ENCODE measurements around the gene COL25A1. TPM values are rescaled to one million over a fixed set of nuclear protein-coding genes. Genes with fewer than 3 reads are reported as not detected.

The COL25A1 gene
- total RNA-seq, 1 donor from 2014 or later, result 5.6 TPM

DNA sequence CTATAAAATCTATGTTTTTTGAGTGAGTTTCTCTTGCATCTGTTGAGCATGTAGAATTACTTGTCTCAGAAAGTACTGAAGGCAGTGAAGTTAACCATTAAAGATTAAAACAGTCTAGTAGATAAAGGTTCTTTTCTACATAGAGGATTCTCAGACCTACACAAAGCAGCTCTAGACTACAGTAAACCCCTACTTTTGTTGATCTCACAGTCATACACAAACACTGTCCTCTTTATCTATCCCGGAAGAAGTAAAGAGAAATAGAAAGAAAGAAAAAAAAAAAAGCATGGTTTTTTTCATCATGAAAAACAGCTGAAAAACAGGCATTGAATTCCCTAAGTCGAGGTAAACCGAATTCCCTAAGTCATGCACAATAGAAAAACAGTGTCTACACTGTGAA is 58.6 kb downstream of the COL25A1 start:
- Histone ChIP-seq H3K4me3 (no peak overlapping the region), H3K27me3 (no peaks in the 10 kb centered on the region), H3K4me1 (no peaks in the 10 kb centered on the region), H3K9me3 (no peaks in the 10 kb centered on the region), H3K27ac (no peak overlapping the region), H3K36me3 (no peaks in the 10 kb centered on the region)
- TF ChIP-seq, protein P1, sequence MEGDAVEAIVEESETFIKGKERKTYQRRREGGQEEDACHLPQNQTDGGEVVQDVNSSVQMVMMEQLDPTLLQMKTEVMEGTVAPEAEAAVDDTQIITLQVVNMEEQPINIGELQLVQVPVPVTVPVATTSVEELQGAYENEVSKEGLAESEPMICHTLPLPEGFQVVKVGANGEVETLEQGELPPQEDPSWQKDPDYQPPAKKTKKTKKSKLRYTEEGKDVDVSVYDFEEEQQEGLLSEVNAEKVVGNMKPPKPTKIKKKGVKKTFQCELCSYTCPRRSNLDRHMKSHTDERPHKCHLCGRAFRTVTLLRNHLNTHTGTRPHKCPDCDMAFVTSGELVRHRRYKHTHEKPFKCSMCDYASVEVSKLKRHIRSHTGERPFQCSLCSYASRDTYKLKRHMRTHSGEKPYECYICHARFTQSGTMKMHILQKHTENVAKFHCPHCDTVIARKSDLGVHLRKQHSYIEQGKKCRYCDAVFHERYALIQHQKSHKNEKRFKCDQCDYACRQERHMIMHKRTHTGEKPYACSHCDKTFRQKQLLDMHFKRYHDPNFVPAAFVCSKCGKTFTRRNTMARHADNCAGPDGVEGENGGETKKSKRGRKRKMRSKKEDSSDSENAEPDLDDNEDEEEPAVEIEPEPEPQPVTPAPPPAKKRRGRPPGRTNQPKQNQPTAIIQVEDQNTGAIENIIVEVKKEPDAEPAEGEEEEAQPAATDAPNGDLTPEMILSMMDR (IDR thresholded peaks at IDR 0.05), result no peak
- no peak for DNase-seq (ENCODE audit: low spot score in 2 of 2)
- intact Hi-C loops (cut with DNase I), result no loop called here

DNA sequence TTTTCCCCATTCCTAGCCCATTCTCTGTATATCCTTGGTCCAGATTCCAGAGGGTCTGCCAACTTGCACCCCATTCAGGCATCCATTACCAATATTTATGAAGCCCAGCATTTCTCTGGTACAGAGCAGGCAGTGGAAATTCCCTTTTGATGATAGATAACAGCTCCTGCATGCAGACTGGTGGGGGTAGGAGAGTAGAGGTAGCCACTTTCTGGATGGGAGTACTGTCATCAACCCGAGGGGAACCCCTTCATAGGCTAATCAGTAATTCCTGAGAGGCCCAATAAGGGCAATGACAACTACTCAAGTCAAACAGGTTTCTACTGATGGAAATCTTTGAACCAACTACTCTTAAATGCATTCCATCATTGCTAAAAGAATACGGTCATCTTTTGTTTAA is 63.7 kb downstream of the COL25A1 start:
- no peak for DNase-seq (ENCODE audit: low spot score in 2 of 2)
- no peaks in the 10 kb centered on the region for H3K27me3 ChIP-seq
- H3K4me1 ChIP-seq, result no peaks in the 10 kb centered on the region
- H3K4me3 ChIP-seq, result no peak overlapping the region
- intact Hi-C loops (cut with DNase I), result no loop called here
- TF ChIP-seq, protein P1 (IDR thresholded peaks at IDR 0.05), result no peak
- no peaks in the 10 kb centered on the region for H3K36me3 ChIP-seq
- no peaks in the 10 kb centered on the region for H3K9me3 ChIP-seq
- no peak overlapping the region for H3K27ac ChIP-seq

DNA sequence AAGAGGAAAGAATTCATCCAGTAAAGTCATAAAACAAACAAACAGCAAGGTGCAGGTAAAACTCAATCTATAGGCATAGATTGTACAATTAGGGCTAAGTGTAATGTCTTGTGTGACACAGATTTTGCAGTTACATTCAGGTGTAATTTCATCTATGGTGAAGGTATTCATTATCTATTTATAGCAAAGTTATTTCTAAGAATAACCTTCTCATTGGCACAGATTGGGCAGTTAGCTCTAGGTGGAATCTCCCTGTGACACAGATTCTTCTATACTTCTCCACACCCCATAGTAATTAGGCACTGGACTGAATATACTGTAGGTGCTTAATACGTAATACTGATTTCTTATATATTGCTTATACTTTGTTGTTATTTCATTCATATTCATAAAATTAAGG is 66.8 kb downstream of the COL25A1 start:
- intact Hi-C loops (cut with DNase I), result no loop called here
- H3K36me3 ChIP-seq, result no peaks in the 10 kb centered on the region
- H3K4me3 ChIP-seq, result no peak overlapping the region
- H3K27ac ChIP-seq, result no peak overlapping the region
- H3K9me3 ChIP-seq, result no peaks in the 10 kb centered on the region
- DNase-seq (ENCODE audit: low spot score in 2 of 2), result no peak
- TF ChIP-seq, protein P1 (IDR thresholded peaks at IDR 0.05), result no peak
- no peaks in the 10 kb centered on the region for H3K4me1 ChIP-seq
- H3K27me3 ChIP-seq, result no peaks in the 10 kb centered on the region

DNA sequence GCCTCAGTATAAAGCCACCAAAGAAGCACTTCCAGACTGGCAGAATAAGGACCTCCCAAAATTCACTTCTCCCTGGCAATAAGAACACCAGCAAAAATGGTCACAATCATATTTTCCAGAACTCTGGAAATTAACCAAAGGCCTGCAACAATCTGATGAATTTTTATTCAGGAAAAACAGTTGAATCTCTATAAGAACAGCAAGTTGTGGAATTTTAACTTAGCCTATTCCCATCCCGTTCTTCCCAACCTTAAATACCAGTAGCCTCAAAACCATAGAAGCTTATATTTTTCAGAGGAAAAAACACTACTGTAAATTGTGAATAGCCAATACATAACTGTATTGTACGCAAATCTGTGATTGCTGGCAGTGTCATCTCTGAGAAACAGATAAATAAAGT is 67.9 kb downstream of the COL25A1 start:
- no peaks in the 10 kb centered on the region for H3K36me3 ChIP-seq
- H3K9me3 ChIP-seq, result no peaks in the 10 kb centered on the region
- no peaks in the 10 kb centered on the region for H3K27me3 ChIP-seq
- no peak overlapping the region for H3K4me3 ChIP-seq
- no peak for DNase-seq (ENCODE audit: low spot score in 2 of 2)
- H3K27ac ChIP-seq, result no peak overlapping the region
- intact Hi-C loops (cut with DNase I), result no loop called here
- H3K4me1 ChIP-seq, result no peaks in the 10 kb centered on the region
- TF ChIP-seq, protein P1 (IDR thresholded peaks at IDR 0.05), result no peak

DNA sequence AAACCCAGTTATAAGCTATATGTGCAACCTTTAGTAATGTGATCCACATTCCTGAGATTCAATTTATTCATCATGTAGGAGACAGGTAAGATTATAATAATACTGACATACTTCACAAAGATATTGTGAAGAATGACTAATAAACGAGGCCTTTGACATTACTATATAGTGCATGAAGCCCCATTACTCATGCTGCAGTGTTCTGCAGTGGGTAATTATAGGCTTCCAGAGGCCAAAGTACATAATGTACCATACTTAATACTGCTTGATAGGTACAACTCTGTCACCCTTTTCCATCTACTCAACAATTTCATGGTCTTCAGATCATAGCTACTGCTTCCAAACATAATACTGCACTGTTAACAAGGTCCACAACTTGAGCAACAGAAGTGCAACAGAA is 68.9 kb downstream of the COL25A1 start:
- no peaks in the 10 kb centered on the region for H3K9me3 ChIP-seq
- no peak for DNase-seq (ENCODE audit: low spot score in 2 of 2)
- intact Hi-C loops (cut with DNase I), result no loop called here
- TF ChIP-seq, protein P1 (IDR thresholded peaks at IDR 0.05), result no peak
- no peaks in the 10 kb centered on the region for H3K36me3 ChIP-seq
- no peaks in the 10 kb centered on the region for H3K27me3 ChIP-seq
- H3K27ac ChIP-seq, result no peak overlapping the region
- H3K4me3 ChIP-seq, result no peak overlapping the region
- no peaks in the 10 kb centered on the region for H3K4me1 ChIP-seq

DNA sequence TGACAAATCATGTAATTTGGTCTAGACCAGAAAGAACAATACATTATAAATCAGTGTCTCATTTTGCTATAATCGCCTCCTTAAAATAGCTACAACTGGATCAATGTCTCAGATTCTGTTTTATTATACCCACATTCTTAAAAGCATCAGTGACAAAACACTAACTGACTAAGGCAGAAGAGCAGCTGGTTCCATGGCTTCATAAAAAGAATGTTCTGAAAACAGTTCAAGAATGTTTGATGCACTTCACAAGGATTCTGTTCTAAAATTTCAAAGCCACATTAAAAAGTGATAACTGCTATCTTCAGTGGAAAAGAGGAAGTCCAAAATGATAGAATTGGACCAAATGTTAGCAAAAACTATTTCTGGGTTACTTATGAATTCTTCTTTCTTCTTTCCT is 69.8 kb downstream of the COL25A1 start:
- no peaks in the 10 kb centered on the region for H3K4me1 ChIP-seq
- no peak for DNase-seq (ENCODE audit: low spot score in 2 of 2)
- TF ChIP-seq, protein P1 (IDR thresholded peaks at IDR 0.05), result no peak
- intact Hi-C loops (cut with DNase I), result no loop called here
- H3K27me3 ChIP-seq, result no peaks in the 10 kb centered on the region
- H3K4me3 ChIP-seq, result no peak overlapping the region
- no peaks in the 10 kb centered on the region for H3K9me3 ChIP-seq
- no peaks in the 10 kb centered on the region for H3K36me3 ChIP-seq
- H3K27ac ChIP-seq, result no peak overlapping the region

Measured in ascending aorta (tissue), 2 donors.